ENCODE data around the gene HDLBP. TPM values are rescaled to one million over a fixed set of nuclear protein-coding genes. Genes with fewer than 3 reads are reported as not detected.
"Not testable (repeated sequence)": the region's sequence is repeated elsewhere in the genome, so short reads cannot be mapped to it uniquely, and the experiment has no call there.

HDLBP gene
- total RNA-seq, 1 donor: 121 TPM

- no peaks in the 10 kb centered on the region for H3K9me3 ChIP-seq (ENCODE audit: low read depth, low read length)
- H3K27me3 ChIP-seq (ENCODE audit: insufficient read depth, low read length): no peaks in the 10 kb centered on the region
- no peaks in the 10 kb centered on the region for H3K4me1 ChIP-seq (ENCODE audit: insufficient read depth, low read length)
- no peak overlapping the region for H3K4me3 ChIP-seq (ENCODE audit: low read length)
These were observed 111.5 kb downstream of the HDLBP start for GRCh38 chr2:241204010-241204384.

GRCh38 chr2:241203218-241204009 lies 112.1 kb downstream of the HDLBP start:
- no peaks in the 10 kb centered on the region for H3K27me3 ChIP-seq (ENCODE audit: insufficient read depth, low read length)
- no peak overlapping the region for H3K4me3 ChIP-seq (ENCODE audit: low read length)
- no peaks in the 10 kb centered on the region for H3K4me1 ChIP-seq (ENCODE audit: insufficient read depth, low read length)
- no peaks in the 10 kb centered on the region for H3K9me3 ChIP-seq (ENCODE audit: low read depth, low read length)

GRCh38 chr2:241202681-241203080 lies 112.8 kb downstream of the HDLBP start:
- Histone ChIP-seq H3K4me3 (ENCODE audit: low read length) (no peak overlapping the region), H3K27me3 (ENCODE audit: insufficient read depth, low read length) (no peaks in the 10 kb centered on the region), H3K4me1 (ENCODE audit: insufficient read depth, low read length) (no peaks in the 10 kb centered on the region), H3K9me3 (ENCODE audit: low read depth, low read length) (no peaks in the 10 kb centered on the region)

GRCh38 chr2:241202268-241202585 lies 113.2 kb downstream of the HDLBP start:
- Histone ChIP-seq H3K4me1 (ENCODE audit: insufficient read depth, low read length) (no peaks in the 10 kb centered on the region), H3K27me3 (ENCODE audit: insufficient read depth, low read length) (no peaks in the 10 kb centered on the region), H3K9me3 (ENCODE audit: low read depth, low read length) (no peaks in the 10 kb centered on the region), H3K4me3 (ENCODE audit: low read length) (no peak overlapping the region)

GRCh38 chr2:241201445-241202267 lies 113.8 kb downstream of the HDLBP start:
- Histone ChIP-seq H3K4me3 (ENCODE audit: low read length) (no peak overlapping the region), H3K27me3 (ENCODE audit: insufficient read depth, low read length) (no peaks in the 10 kb centered on the region), H3K9me3 (ENCODE audit: low read depth, low read length) (no peaks in the 10 kb centered on the region), H3K4me1 (ENCODE audit: insufficient read depth, low read length) (no peaks in the 10 kb centered on the region)

GRCh38 chr2:241200822-241201395 lies 114.6 kb downstream of the HDLBP start:
- Histone ChIP-seq H3K9me3 (ENCODE audit: low read depth, low read length) (no peaks in the 10 kb centered on the region), H3K4me1 (ENCODE audit: insufficient read depth, low read length) (no peaks in the 10 kb centered on the region), H3K4me3 (ENCODE audit: low read length) (no peak overlapping the region), H3K27me3 (ENCODE audit: insufficient read depth, low read length) (no peaks in the 10 kb centered on the region)

GRCh38 chr2:241199897-241200821 lies 115.3 kb downstream of the HDLBP start:
- H3K4me1 ChIP-seq (ENCODE audit: insufficient read depth, low read length): no peaks in the 10 kb centered on the region
- H3K9me3 ChIP-seq (ENCODE audit: low read depth, low read length): no peaks in the 10 kb centered on the region
- no peak overlapping the region for H3K4me3 ChIP-seq (ENCODE audit: low read length)
- no peaks in the 10 kb centered on the region for H3K27me3 ChIP-seq (ENCODE audit: insufficient read depth, low read length)

GRCh38 chr2:241199286-241199685 lies 116.2 kb downstream of the HDLBP start:
- no peaks in the 10 kb centered on the region for H3K4me1 ChIP-seq (ENCODE audit: insufficient read depth, low read length)
- no peaks in the 10 kb centered on the region for H3K27me3 ChIP-seq (ENCODE audit: insufficient read depth, low read length)
- H3K9me3 ChIP-seq (ENCODE audit: low read depth, low read length): no peaks in the 10 kb centered on the region
- no peak overlapping the region for H3K4me3 ChIP-seq (ENCODE audit: low read length)

- Histone ChIP-seq H3K4me3 (ENCODE audit: low read length) (no peak overlapping the region), H3K27me3 (ENCODE audit: insufficient read depth, low read length) (no peaks in the 10 kb centered on the region), H3K9me3 (ENCODE audit: low read depth, low read length) (no peaks in the 10 kb centered on the region), H3K4me1 (ENCODE audit: insufficient read depth, low read length) (no peaks in the 10 kb centered on the region)
These were observed 116.8 kb downstream of the HDLBP start for GRCh38 chr2:241198381-241199279.

GRCh38 chr2:241197947-241198346 lies 117.5 kb downstream of the HDLBP start:
- H3K4me3 ChIP-seq (ENCODE audit: low read length): no peak overlapping the region
- no peaks in the 10 kb centered on the region for H3K4me1 ChIP-seq (ENCODE audit: insufficient read depth, low read length)
- H3K27me3 ChIP-seq (ENCODE audit: insufficient read depth, low read length): no peaks in the 10 kb centered on the region
- no peaks in the 10 kb centered on the region for H3K9me3 ChIP-seq (ENCODE audit: low read depth, low read length)

- H3K4me3 ChIP-seq (ENCODE audit: low read length); H3K4me1 ChIP-seq (ENCODE audit: insufficient read depth, low read length); H3K9me3 ChIP-seq (ENCODE audit: low read depth, low read length); H3K27me3 ChIP-seq (ENCODE audit: insufficient read depth, low read length): not testable (repeated sequence)
These were observed 118.2 kb downstream of the HDLBP start for GRCh38 chr2:241197246-241197645.

GRCh38 chr2:241195506-241196130 lies 119.9 kb downstream of the HDLBP start:
- no peaks in the 10 kb centered on the region for H3K27me3 ChIP-seq (ENCODE audit: insufficient read depth, low read length)
- H3K4me3 ChIP-seq (ENCODE audit: low read length): no peak overlapping the region
- no peaks in the 10 kb centered on the region for H3K9me3 ChIP-seq (ENCODE audit: low read depth, low read length)
- no peaks in the 10 kb centered on the region for H3K4me1 ChIP-seq (ENCODE audit: insufficient read depth, low read length)

- H3K27me3 ChIP-seq (ENCODE audit: insufficient read depth, low read length): no peaks in the 10 kb centered on the region
- no peaks in the 10 kb centered on the region for H3K9me3 ChIP-seq (ENCODE audit: low read depth, low read length)
- no peaks in the 10 kb centered on the region for H3K4me1 ChIP-seq (ENCODE audit: insufficient read depth, low read length)
- no peak overlapping the region for H3K4me3 ChIP-seq (ENCODE audit: low read length)
These were observed 120.7 kb downstream of the HDLBP start for GRCh38 chr2:241194811-241195210.
